HG03175 (cell line): ENCODE results near the gene NF1.
"Not testable (repeated sequence)": the region's sequence is repeated elsewhere in the genome, so short reads cannot be mapped to it uniquely, and the experiment has no call there.

Experiments
- ATAC-seq: cut with Tn5 transposase; IDR thresholded peaks from one replicate; pipeline ENCODE4 v1.9.1; 2021; ENCODE audit warnings: mild to moderate bottlenecking, moderate library complexity; ENCODE audit not compliant: unreplicated experiment

Gene NF1

GRCh38 chr17:31378638-31379037, 283.9 kb downstream of the NF1 start:
- ATAC-seq: no peak

GRCh38 chr17:31379597-31380205, 284.9 kb downstream of the NF1 start:
- ATAC-seq: no peak

- no peak for ATAC-seq
These were observed 286.4 kb downstream of the NF1 start for GRCh38 chr17:31381165-31381668.

GRCh38 chr17:31382668-31383275, 288.0 kb downstream of the NF1 start:
- not testable (repeated sequence) for ATAC-seq

GRCh38 chr17:31383488-31383887, 288.7 kb downstream of the NF1 start:
- ATAC-seq: not testable (repeated sequence)

- ATAC-seq: no peak
These were observed 290.9 kb downstream of the NF1 start for GRCh38 chr17:31385428-31386285.

- no peak for ATAC-seq
These were observed 291.8 kb downstream of the NF1 start for GRCh38 chr17:31386542-31387075.

- no peak for ATAC-seq
These were observed 292.7 kb downstream of the NF1 start for GRCh38 chr17:31387438-31387837.

- ATAC-seq: no peak
These were observed 293.6 kb downstream of the NF1 start for GRCh38 chr17:31388351-31388750.

- ATAC-seq: no peak
These were observed 294.2 kb downstream of the NF1 start for GRCh38 chr17:31388770-31389656.

GRCh38 chr17:31389657-31390381, 295.0 kb downstream of the NF1 start:
- no peak for ATAC-seq

- no peak for ATAC-seq
These were observed 295.6 kb downstream of the NF1 start for GRCh38 chr17:31390426-31390747.

GRCh38 chr17:31390748-31391495, 296.1 kb downstream of the NF1 start:
- no peak for ATAC-seq

GRCh38 chr17:31391496-31391949, 296.7 kb downstream of the NF1 start, which contains the start of gene RAB11FIP4:
Gene RAB11FIP4, plus strand, starts transcription at chr17:31391675. Its CDS starts 178 bp downstream, at chr17:31391853.
- no peak for ATAC-seq

- ATAC-seq: no peak
These were observed 297.5 kb downstream of the NF1 start for GRCh38 chr17:31392002-31392855.

- ATAC-seq: no peak
These were observed 298.3 kb downstream of the NF1 start for GRCh38 chr17:31392856-31393748.

- no peak for ATAC-seq
These were observed 299.0 kb downstream of the NF1 start for GRCh38 chr17:31393749-31394146.
